GM23338 (cell line): Measurements from ENCODE around the gene NPC1. TPM values are rescaled to one million over a fixed set of nuclear protein-coding genes. Genes with fewer than 3 reads are reported as not detected.

ENCODE experiments used
- ATAC-seq: fragments of 200-7000 bp; cut with Tn5 transposase; 3 replicates; pipeline ENCODE4 v1.9.1; 2020
- DNase-seq: peaks from one replicate; pipeline ENCODE4 v3.0.0-alpha.2; 2015; ENCODE audit warnings: low spot score
- H2AFZ ChIP-seq: fragments of 200-600 bp; sonication (generic); 2 replicates; pipeline ENCODE4 v1.8.0; 2016; ENCODE audit warnings: antibody characterized with exemption, mild to moderate bottlenecking, moderate library complexity
- H3F3A ChIP-seq: fragments of 200-600 bp; sonication (generic); replicated peaks from 2 replicates; pipeline ENCODE4 v1.8.0; 2017; ENCODE audit warnings: antibody characterized with exemption, mixed run types, low read depth
- H3K27ac ChIP-seq: fragments of 200-600 bp; sonication (generic); 2 replicates; pipeline ENCODE4 v1.6.1; 2016; ENCODE audit warnings: low read depth
- H3K27me3 ChIP-seq: fragments of 200-600 bp; sonication (generic); 2 replicates; pipeline ENCODE4 v1.8.0; 2016; ENCODE audit warnings: mild to moderate bottlenecking, mixed run types, moderate library complexity; ENCODE audit not compliant: insufficient read depth
- H3K36me3 ChIP-seq: fragments of 200-600 bp; sonication (generic); 2 replicates; pipeline ENCODE4 v1.8.0; 2016; ENCODE audit warnings: mild to moderate bottlenecking; ENCODE audit not compliant: insufficient read depth
- H3K4me1 ChIP-seq: fragments of 200-600 bp; sonication (generic); 2 replicates; pipeline ENCODE4 v1.8.0; 2016; ENCODE audit warnings: mild to moderate bottlenecking, moderate library complexity; ENCODE audit not compliant: insufficient read depth
- H3K4me2 ChIP-seq: fragments of 200-600 bp; sonication (generic); 2 replicates; pipeline ENCODE4 v1.7.1; 2017; ENCODE audit warnings: mixed run types
- H3K4me3 ChIP-seq: fragments of 200-600 bp; sonication (generic); 2 replicates; pipeline ENCODE4 v1.6.1; 2016; ENCODE audit warnings: mixed run types
- H3K79me2 ChIP-seq: fragments of 200-600 bp; sonication (generic); replicated peaks from 2 replicates; pipeline ENCODE4 v1.8.0; 2017; ENCODE audit warnings: mild to moderate bottlenecking; ENCODE audit not compliant: insufficient read depth
- H3K9me2 ChIP-seq: fragments of 200-600 bp; sonication (generic); 2 replicates; pipeline ENCODE4 v1.8.0; 2017; ENCODE audit not compliant: insufficient read depth
- H4K20me1 ChIP-seq: fragments of 200-600 bp; sonication (generic); replicated peaks from 2 replicates; pipeline ENCODE4 v1.8.0; 2017; ENCODE audit warnings: mild to moderate bottlenecking; ENCODE audit not compliant: insufficient read depth
- H3K27ac Mint-ChIP-seq: 2 replicates; pipeline ENCODE4 v1.8.0; 2020; ENCODE audit warnings: inconsistent platforms, mild to moderate bottlenecking, moderate library complexity, mixed read lengths
- H3K27me3 Mint-ChIP-seq: 3 replicates; pipeline ENCODE4 v1.8.0; 2022; ENCODE audit warnings: low read depth, mild to moderate bottlenecking, moderate library complexity, mixed read lengths, inconsistent platforms; ENCODE audit not compliant: insufficient read depth, poor library complexity
- H3K36me3 Mint-ChIP-seq: 3 replicates; pipeline ENCODE4 v1.8.0; 2021; ENCODE audit warnings: low read depth, mild to moderate bottlenecking, inconsistent platforms, moderate library complexity, mixed read lengths
- H3K4me1 Mint-ChIP-seq: 3 replicates; pipeline ENCODE4 v1.8.0; 2020; ENCODE audit warnings: mild to moderate bottlenecking, inconsistent platforms, mixed read lengths
- H3K4me3 Mint-ChIP-seq: 3 replicates; pipeline ENCODE4 v1.8.0; 2021; ENCODE audit warnings: moderate library complexity, mild to moderate bottlenecking, inconsistent platforms, mixed read lengths
- H3K9me3 Mint-ChIP-seq: 3 replicates; pipeline ENCODE4 v1.8.0; 2020; ENCODE audit warnings: moderate library complexity, mild to moderate bottlenecking, inconsistent platforms, mixed read lengths
- ETS1 ChIP-seq: IDR thresholded peaks from 2 replicates; pipeline ENCODE4 v1.6.1; 2016; ENCODE audit warnings: antibody characterized with exemption
- EZH2phosphoT487 ChIP-seq: fragments of 200-600 bp; sonication (generic); IDR thresholded peaks from one replicate; pipeline ENCODE4 v1.8.1; 2018; ENCODE audit warnings: antibody characterized with exemption; ENCODE audit not compliant: unreplicated experiment
- JUNB ChIP-seq: IDR thresholded peaks from one replicate; pipeline ENCODE4 v1.6.1; 2016; ENCODE audit warnings: antibody characterized with exemption; ENCODE audit not compliant: unreplicated experiment
- REST ChIP-seq: IDR thresholded peaks from one replicate; pipeline ENCODE4 v1.6.1; 2018; ENCODE audit warnings: antibody characterized with exemption; ENCODE audit not compliant: unreplicated experiment
- STAT1 ChIP-seq: IDR thresholded peaks from one replicate; pipeline ENCODE4 v1.6.1; 2016; ENCODE audit warnings: antibody characterized with exemption; ENCODE audit not compliant: unreplicated experiment
- ZNF114 ChIP-seq: fragments of 250-450 bp; sonication (Bioruptor Pico); IDR thresholded peaks from 2 replicates; pipeline ENCODE4 v1.5.0; 2020; ENCODE audit warnings: mild to moderate bottlenecking, moderate library complexity
- ZNF462 ChIP-seq: fragments of 250-450 bp; sonication (Bioruptor Pico); IDR thresholded peaks from 2 replicates; pipeline ENCODE4 v1.5.0; 2020; ENCODE audit warnings: mild to moderate bottlenecking, moderate library complexity
- polyA plus RNA-seq: library from polyadenylated mRNA; unstranded; fragments of >200 nt; fragmentation: Nextera tagmentation; extraction: Ambion mirVana; gene quantifications from 2 replicates; pipeline ENCODE4 v1.2.1, GENCODE V29; 2016
- total RNA-seq: library from RNA; depleted of rRNA; stranded (reverse); fragments of >200 nt; shearing (Covaris generic); gene quantifications from 2 replicates; pipeline ENCODE4 v1.2.3, GENCODE V29; 2014

The NPC1 gene
- total and polyA plus RNA-seq, 2 experiments from 2014 or later, result 18.4 to 45.1 TPM

GRCh38 chr18:23534276-23534675 lies 52.0 kb downstream of the NPC1 start:
- ATAC-seq, result no peak
- no peak overlapping the region for H3K27ac Mint-ChIP-seq

GRCh38 chr18:23532848-23533247 lies 53.5 kb downstream of the NPC1 start:
- Histone ChIP-seq H3K27ac (no peak overlapping the region), H3K79me2 (no peaks in the 10 kb centered on the region), H3F3A (peaks cover 14% of the 10 kb centered on the region; the same call in 1 of the 2 replicates), H3K27me3 (no peaks in the 10 kb centered on the region), H2AFZ (no peak overlapping the region), H3K9me2 (no peaks in the 10 kb centered on the region), H3K4me2 (no peak overlapping the region), H4K20me1 (peaks cover 6% of the 10 kb centered on the region; the same call in 1 of the 2 replicates), H3K4me3 (no peak overlapping the region), H3K36me3 (peaks cover 74% of the 10 kb centered on the region), H3K4me1 (no peaks in the 10 kb centered on the region)
- Mint-ChIP-seq H3K36me3 (peaks cover 85% of the 10 kb centered on the region), H3K27ac (no peak overlapping the region), H3K4me1 (no peaks in the 10 kb centered on the region), H3K27me3 (peaks cover 2% of the 10 kb centered on the region), H3K4me3 (no peak overlapping the region), H3K9me3 (no peaks in the 10 kb centered on the region)
- ATAC-seq (no peak), DNase-seq (no peak)
- no peak for TF ChIP-seq ZNF462

More at GRCh38 chr18:23534276-23534675, 52.0 kb downstream of the NPC1 start:
- Mint-ChIP-seq H3K4me1 (no peaks in the 10 kb centered on the region), H3K36me3 (peaks cover 87% of the 10 kb centered on the region), H3K27me3 (peaks cover 2% of the 10 kb centered on the region), H3K4me3 (no peak overlapping the region), H3K9me3 (no peaks in the 10 kb centered on the region)
- no peak overlapping the region for H3K4me3 ChIP-seq
- peaks cover 78% of the 10 kb centered on the region for H3K36me3 ChIP-seq
- TF ChIP-seq EZH2phosphoT487 (no peak), ZNF114 (CRISPR knock-in tag) (no peak), ETS1 (no peak), JUNB (no peak), REST (no peak), STAT1 (no peak)
- no peak overlapping the region for H3K27ac ChIP-seq
- H3K9me2 ChIP-seq, result no peaks in the 10 kb centered on the region
- H3F3A ChIP-seq, result 0 out of 2 replicates have a peak, but pooled peaks cover 10% of the 10 kb centered on the region
- no peak overlapping the region for H2AFZ ChIP-seq
- no peaks in the 10 kb centered on the region for H3K79me2 ChIP-seq
- no peak overlapping the region for H3K4me2 ChIP-seq
- peaks cover 6% of the 10 kb centered on the region; the same call in 1 of the 2 replicates for H4K20me1 ChIP-seq
- no peaks in the 10 kb centered on the region for H3K27me3 ChIP-seq
- no peak for DNase-seq
- no peaks in the 10 kb centered on the region for H3K4me1 ChIP-seq
